SK-N-SH treated with all-trans-retinoic acid at 6 μM for 48 hours (cell line): ENCODE data around the gene AMOTL1.

Experiments used
- ATAC-seq: fragments of 200-7000 bp; cut with Tn5 transposase; 3 replicates; pipeline ENCODE4 v1.9.1; 2020; ENCODE audit warnings: mild to moderate bottlenecking, moderate library complexity
- ARNTL ChIP-seq: fragments of 450-650 bp; formaldehyde crosslinking; IDR thresholded peaks from 2 replicates; pipeline ENCODE4 v1.5.0; 2020; ENCODE audit warnings: low read depth, mild to moderate bottlenecking, moderate library complexity, borderline replicate concordance
- BACH2 ChIP-seq: fragments of 250-450 bp; sonication (Bioruptor Pico); IDR thresholded peaks from 2 replicates; pipeline ENCODE4 v1.9.0; 2021; ENCODE audit warnings: mild to moderate bottlenecking, borderline replicate concordance
- CSDC2 ChIP-seq: fragments of 250-450 bp; sonication (Bioruptor Pico); IDR thresholded peaks from 2 replicates; pipeline ENCODE4 v1.5.0; 2020; ENCODE audit warnings: mild to moderate bottlenecking, moderate library complexity
- ESRRG ChIP-seq: fragments of 250-450 bp; sonication (Bioruptor Pico); IDR thresholded peaks from 2 replicates; pipeline ENCODE4 v1.6.1; 2021; ENCODE audit warnings: mild to moderate bottlenecking
- GLIS3 ChIP-seq: fragments of 250-450 bp; sonication (Bioruptor Pico); IDR thresholded peaks from 2 replicates; pipeline ENCODE4 v1.5.0; 2020; ENCODE audit warnings: mild to moderate bottlenecking, moderate library complexity
- ISL1 ChIP-seq: fragments of 250-450 bp; sonication (Bioruptor Pico); IDR thresholded peaks from 2 replicates; pipeline ENCODE4 v2.1.2; 2022; ENCODE audit warnings: mild to moderate bottlenecking, moderate library complexity
- OSR1 ChIP-seq: fragments of 250-450 bp; sonication (Bioruptor Pico); IDR thresholded peaks from 2 replicates; pipeline ENCODE4 v1.8.0; 2022; ENCODE audit warnings: moderate library complexity, mild to moderate bottlenecking, inconsistent platforms
- PPARA ChIP-seq: fragments of 250-450 bp; sonication (Bioruptor Pico); IDR thresholded peaks from 2 replicates; pipeline ENCODE4 v1.5.0; 2020; ENCODE audit warnings: mild to moderate bottlenecking, borderline replicate concordance
- RARB ChIP-seq: fragments of 250-450 bp; sonication (Bioruptor Pico); IDR thresholded peaks from 2 replicates; pipeline ENCODE4 v1.8.0; 2021; ENCODE audit warnings: mild to moderate bottlenecking, moderate library complexity
- SNAI2 ChIP-seq: fragments of 250-450 bp; sonication (Bioruptor Pico); IDR thresholded peaks from 2 replicates; pipeline ENCODE4 v1.5.0; 2020; ENCODE audit warnings: mild to moderate bottlenecking, moderate library complexity
- TCF4 ChIP-seq: fragments of 250-450 bp; sonication (Bioruptor Pico); IDR thresholded peaks from 2 replicates; pipeline ENCODE4 v1.8.0; 2021; ENCODE audit warnings: mild to moderate bottlenecking, moderate library complexity, borderline replicate concordance
- TOX ChIP-seq: fragments of 250-450 bp; sonication (Bioruptor Pico); IDR thresholded peaks from 2 replicates; pipeline ENCODE4 v1.8.0; 2021; ENCODE audit warnings: mild to moderate bottlenecking, moderate library complexity, borderline replicate concordance
- ZC3H10 ChIP-seq: fragments of 250-450 bp; sonication (Bioruptor Pico); IDR thresholded peaks from 2 replicates; pipeline ENCODE4 v1.5.1; 2021; ENCODE audit warnings: mild to moderate bottlenecking, moderate library complexity
- ZFP3 ChIP-seq: fragments of 250-450 bp; sonication (Bioruptor Pico); IDR thresholded peaks from 2 replicates; pipeline ENCODE4 v1.5.0; 2020; ENCODE audit warnings: mild to moderate bottlenecking, moderate library complexity
- ZFP30 ChIP-seq: fragments of 450-650 bp; formaldehyde crosslinking; IDR thresholded peaks from 2 replicates; pipeline ENCODE4 v1.5.0; 2022; ENCODE audit warnings: mild to moderate bottlenecking, moderate library complexity
- ZNF70 ChIP-seq: fragments of 450-650 bp; formaldehyde crosslinking; IDR thresholded peaks from 2 replicates; pipeline ENCODE4 v1.5.0; 2020; ENCODE audit warnings: mild to moderate bottlenecking, moderate library complexity
- ZNF8 ChIP-seq: fragments of 450-650 bp; formaldehyde crosslinking; IDR thresholded peaks from 2 replicates; pipeline ENCODE4 v1.5.0; 2020; ENCODE audit warnings: mild to moderate bottlenecking, moderate library complexity
- TF ChIP-seq, protein P1 (sequence below): fragments of 250-450 bp; sonication (Bioruptor Pico); IDR thresholded peaks from 2 replicates; pipeline ENCODE4 v1.8.0; 2020; ENCODE audit warnings: mild to moderate bottlenecking, moderate library complexity, borderline replicate concordance
- TF ChIP-seq, protein P2 (sequence below): fragments of 250-450 bp; sonication (Bioruptor Pico); IDR thresholded peaks from 2 replicates; pipeline ENCODE4 v1.5.0; 2020; ENCODE audit warnings: mild to moderate bottlenecking, moderate library complexity
- TF ChIP-seq, protein P3 (sequence below): fragments of 250-450 bp; sonication (Bioruptor Pico); IDR thresholded peaks from 2 replicates; pipeline ENCODE4 v1.8.0; 2021; ENCODE audit warnings: low read depth, mild to moderate bottlenecking, moderate library complexity, borderline replicate concordance
- TF ChIP-seq, protein P4 (sequence below): fragments of 250-450 bp; sonication (Bioruptor Pico); IDR thresholded peaks from 2 replicates; pipeline ENCODE4 v1.5.1; 2020; ENCODE audit warnings: low read depth, mild to moderate bottlenecking, moderate library complexity

The AMOTL1 gene

DNA sequence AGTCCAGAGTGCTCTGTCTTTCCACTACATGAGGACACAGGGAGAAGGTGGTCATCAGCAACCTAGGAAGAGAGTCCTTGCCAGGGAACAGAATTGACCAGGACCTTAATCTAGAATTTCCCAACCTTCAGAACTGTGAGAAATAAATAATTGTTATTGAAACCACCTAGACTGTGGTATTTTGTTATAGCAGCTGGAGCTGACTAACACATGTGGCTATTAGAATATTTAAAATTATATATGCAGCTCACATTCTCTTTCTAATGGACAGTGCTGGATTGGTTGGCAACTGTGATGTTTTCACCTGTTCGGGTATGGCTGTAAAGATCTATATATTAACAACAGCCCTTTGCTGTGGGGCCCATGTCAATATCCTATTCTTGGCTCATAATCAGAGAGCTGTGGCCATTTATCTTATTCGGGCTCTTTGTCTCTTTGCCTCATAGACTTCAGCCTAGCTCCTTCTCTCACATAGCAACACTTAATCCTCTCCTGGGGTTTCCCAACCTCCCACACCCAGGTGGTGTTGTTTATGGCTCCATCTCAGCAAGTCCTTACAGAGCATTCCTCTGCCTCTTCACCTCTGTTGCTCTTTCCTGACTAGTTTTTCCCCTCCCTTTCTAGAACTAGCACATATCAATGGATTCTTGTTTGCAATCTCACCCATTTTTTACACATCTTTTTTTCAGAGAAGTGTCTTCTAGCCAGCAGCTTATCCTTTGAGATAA lies 46.4 kb upstream of the AMOTL1 start:
- TF ChIP-seq ZFP3 = no peak
- TF ChIP-seq CSDC2 (CRISPR knock-in tag) = no peak
- TF ChIP-seq ZFP30 (CRISPR knock-in tag) = no peak
- TF ChIP-seq, protein P1, sequence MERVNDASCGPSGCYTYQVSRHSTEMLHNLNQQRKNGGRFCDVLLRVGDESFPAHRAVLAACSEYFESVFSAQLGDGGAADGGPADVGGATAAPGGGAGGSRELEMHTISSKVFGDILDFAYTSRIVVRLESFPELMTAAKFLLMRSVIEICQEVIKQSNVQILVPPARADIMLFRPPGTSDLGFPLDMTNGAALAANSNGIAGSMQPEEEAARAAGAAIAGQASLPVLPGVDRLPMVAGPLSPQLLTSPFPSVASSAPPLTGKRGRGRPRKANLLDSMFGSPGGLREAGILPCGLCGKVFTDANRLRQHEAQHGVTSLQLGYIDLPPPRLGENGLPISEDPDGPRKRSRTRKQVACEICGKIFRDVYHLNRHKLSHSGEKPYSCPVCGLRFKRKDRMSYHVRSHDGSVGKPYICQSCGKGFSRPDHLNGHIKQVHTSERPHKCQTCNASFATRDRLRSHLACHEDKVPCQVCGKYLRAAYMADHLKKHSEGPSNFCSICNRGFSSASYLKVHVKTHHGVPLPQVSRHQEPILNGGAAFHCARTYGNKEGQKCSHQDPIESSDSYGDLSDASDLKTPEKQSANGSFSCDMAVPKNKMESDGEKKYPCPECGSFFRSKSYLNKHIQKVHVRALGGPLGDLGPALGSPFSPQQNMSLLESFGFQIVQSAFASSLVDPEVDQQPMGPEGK = no peak
- no peak for TF ChIP-seq RARB
- no peak for TF ChIP-seq PPARA (CRISPR knock-in tag)
- TF ChIP-seq OSR1 = no peak
- TF ChIP-seq, protein P2, sequence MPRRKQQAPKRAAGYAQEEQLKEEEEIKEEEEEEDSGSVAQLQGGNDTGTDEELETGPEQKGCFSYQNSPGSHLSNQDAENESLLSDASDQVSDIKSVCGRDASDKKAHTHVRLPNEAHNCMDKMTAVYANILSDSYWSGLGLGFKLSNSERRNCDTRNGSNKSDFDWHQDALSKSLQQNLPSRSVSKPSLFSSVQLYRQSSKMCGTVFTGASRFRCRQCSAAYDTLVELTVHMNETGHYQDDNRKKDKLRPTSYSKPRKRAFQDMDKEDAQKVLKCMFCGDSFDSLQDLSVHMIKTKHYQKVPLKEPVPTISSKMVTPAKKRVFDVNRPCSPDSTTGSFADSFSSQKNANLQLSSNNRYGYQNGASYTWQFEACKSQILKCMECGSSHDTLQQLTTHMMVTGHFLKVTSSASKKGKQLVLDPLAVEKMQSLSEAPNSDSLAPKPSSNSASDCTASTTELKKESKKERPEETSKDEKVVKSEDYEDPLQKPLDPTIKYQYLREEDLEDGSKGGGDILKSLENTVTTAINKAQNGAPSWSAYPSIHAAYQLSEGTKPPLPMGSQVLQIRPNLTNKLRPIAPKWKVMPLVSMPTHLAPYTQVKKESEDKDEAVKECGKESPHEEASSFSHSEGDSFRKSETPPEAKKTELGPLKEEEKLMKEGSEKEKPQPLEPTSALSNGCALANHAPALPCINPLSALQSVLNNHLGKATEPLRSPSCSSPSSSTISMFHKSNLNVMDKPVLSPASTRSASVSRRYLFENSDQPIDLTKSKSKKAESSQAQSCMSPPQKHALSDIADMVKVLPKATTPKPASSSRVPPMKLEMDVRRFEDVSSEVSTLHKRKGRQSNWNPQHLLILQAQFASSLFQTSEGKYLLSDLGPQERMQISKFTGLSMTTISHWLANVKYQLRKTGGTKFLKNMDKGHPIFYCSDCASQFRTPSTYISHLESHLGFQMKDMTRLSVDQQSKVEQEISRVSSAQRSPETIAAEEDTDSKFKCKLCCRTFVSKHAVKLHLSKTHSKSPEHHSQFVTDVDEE = no peak
- no peak for TF ChIP-seq SNAI2
- TF ChIP-seq, protein P3, sequence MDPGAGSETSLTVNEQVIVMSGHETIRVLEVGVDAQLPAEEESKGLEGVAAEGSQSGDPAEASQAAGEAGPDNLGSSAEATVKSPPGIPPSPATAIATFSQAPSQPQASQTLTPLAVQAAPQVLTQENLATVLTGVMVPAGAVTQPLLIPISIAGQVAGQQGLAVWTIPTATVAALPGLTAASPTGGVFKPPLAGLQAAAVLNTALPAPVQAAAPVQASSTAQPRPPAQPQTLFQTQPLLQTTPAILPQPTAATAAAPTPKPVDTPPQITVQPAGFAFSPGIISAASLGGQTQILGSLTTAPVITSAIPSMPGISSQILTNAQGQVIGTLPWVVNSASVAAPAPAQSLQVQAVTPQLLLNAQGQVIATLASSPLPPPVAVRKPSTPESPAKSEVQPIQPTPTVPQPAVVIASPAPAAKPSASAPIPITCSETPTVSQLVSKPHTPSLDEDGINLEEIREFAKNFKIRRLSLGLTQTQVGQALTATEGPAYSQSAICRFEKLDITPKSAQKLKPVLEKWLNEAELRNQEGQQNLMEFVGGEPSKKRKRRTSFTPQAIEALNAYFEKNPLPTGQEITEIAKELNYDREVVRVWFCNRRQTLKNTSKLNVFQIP (CRISPR knock-in tag) = no peak
- no peak for TF ChIP-seq ARNTL (CRISPR knock-in tag)
- TF ChIP-seq TCF4 (CRISPR knock-in tag) = no peak
- TF ChIP-seq ZC3H10 (CRISPR knock-in tag) = no peak
- TF ChIP-seq ESRRG (CRISPR knock-in tag) = no peak
- no peak for TF ChIP-seq TOX (CRISPR knock-in tag)
- TF ChIP-seq ISL1 (CRISPR knock-in tag) = no peak
- TF ChIP-seq GLIS3 (CRISPR knock-in tag) = no peak
- ATAC-seq = no peak

DNA sequence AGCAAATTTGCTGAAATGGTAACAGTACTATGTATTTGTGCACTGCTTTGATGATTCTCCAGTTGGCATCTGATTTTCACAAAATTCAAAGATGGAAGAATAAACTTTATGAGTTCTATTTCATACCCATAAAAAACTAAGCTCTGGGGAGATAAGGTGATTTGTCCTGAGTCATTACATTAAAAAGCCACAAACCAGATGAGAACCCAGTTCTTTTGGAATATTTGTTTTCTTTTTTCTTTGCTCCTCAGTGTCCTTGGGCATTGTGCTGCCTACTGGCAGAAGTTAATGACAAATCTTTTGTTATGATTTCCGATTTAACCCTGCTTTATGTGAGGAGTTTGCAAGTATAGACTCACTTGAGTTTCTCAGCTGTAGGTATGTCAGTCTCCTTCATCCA lies 45.4 kb upstream of the AMOTL1 start:
- no peak for ATAC-seq
- TF ChIP-seq, protein P4, sequence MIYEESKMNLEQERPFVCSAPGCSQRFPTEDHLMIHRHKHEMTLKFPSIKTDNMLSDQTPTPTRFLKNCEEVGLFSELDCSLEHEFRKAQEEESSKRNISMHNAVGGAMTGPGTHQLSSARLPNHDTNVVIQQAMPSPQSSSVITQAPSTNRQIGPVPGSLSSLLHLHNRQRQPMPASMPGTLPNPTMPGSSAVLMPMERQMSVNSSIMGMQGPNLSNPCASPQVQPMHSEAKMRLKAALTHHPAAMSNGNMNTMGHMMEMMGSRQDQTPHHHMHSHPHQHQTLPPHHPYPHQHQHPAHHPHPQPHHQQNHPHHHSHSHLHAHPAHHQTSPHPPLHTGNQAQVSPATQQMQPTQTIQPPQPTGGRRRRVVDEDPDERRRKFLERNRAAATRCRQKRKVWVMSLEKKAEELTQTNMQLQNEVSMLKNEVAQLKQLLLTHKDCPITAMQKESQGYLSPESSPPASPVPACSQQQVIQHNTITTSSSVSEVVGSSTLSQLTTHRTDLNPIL (CRISPR knock-in tag) = no peak
- TF ChIP-seq TCF4 (CRISPR knock-in tag) (no peak), ESRRG (CRISPR knock-in tag) (no peak), ZNF70 (CRISPR knock-in tag) (no peak), ZC3H10 (CRISPR knock-in tag) (no peak), BACH2 (CRISPR knock-in tag) (no peak), OSR1 (no peak), ZNF8 (CRISPR knock-in tag) (no peak), ZFP30 (CRISPR knock-in tag) (no peak), RARB (no peak), SNAI2 (no peak)
- TF ChIP-seq, protein P3 (CRISPR knock-in tag) = no peak

DNA sequence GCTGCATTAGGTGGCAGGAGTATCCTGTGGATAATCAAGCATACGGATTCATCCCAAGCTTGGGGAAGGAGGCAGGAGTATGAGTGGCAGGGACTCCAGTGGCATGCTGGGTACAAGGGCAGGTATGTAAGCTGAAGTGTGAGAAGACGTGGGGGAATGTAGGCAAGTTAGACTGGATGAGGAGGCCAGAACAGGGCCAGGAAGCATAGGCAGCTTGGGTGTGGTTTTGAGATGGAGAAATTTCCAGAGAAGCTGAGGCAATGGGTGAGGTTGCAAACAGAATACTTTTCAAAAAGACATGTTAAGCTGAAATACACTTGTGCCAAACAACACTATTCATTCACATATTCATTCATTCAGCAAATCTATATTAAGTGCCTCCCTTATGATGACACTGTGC lies 43.1 kb upstream of the AMOTL1 start:
- TF ChIP-seq ZFP3 (no peak), TCF4 (CRISPR knock-in tag) (no peak)

More for the DNA sequence above, 43.1 kb upstream of the AMOTL1 start:
- ATAC-seq = no peak
